NB4 (cell line): ENCODE data around the gene KLHL33.

ENCODE experiments used
- DNase-seq: peaks from one replicate; pipeline ENCODE4 v3.0.0; 2010; ENCODE audit warnings: low read depth
- H3K4me3 ChIP-seq: one replicate; pipeline ENCODE4 v1.5.1; 2011; ENCODE audit warnings: mild to moderate bottlenecking, low read depth, low read length, moderate library complexity
- CTCF ChIP-seq: IDR thresholded peaks from one replicate; pipeline ENCODE4 v1.5.1; 2012; ENCODE audit warnings: low read depth, low read length
- MAX ChIP-seq: IDR thresholded peaks from 2 replicates; pipeline ENCODE4 v1.6.1; 2011; ENCODE audit warnings: low read depth, low read length
- MYC ChIP-seq: IDR thresholded peaks from 2 replicates; pipeline ENCODE4 v1.6.1; 2011; ENCODE audit warnings: low read depth, low read length
- POLR2A ChIP-seq: IDR thresholded peaks from 2 replicates; pipeline ENCODE4 v1.6.1; 2011; ENCODE audit warnings: mild to moderate bottlenecking; ENCODE audit not compliant: insufficient read length; ENCODE audit errors: extremely low read depth

The KLHL33 gene

GRCh38 chr14:20419419-20419818 lies 16.5 kb downstream of the KLHL33 start:
- peak; percentile 16 for DNase-seq
- H3K4me3 ChIP-seq, result no peak overlapping the region
- no peak for TF ChIP-seq CTCF
- TF ChIP-seq MYC, result no peak
- TF ChIP-seq POLR2A, result no peak
- TF ChIP-seq MAX, result no peak

GRCh38 chr14:20418501-20418909 lies 17.5 kb downstream of the KLHL33 start:
- DNase-seq, result no peak
- no peak for TF ChIP-seq POLR2A
- TF ChIP-seq MYC, result no peak
- no peak for TF ChIP-seq MAX
- TF ChIP-seq CTCF, result no peak
- no peak overlapping the region for H3K4me3 ChIP-seq

GRCh38 chr14:20417250-20418186 lies 18.4 kb downstream of the KLHL33 start:
- TF ChIP-seq MAX (no peak), CTCF (no peak), POLR2A (no peak)
- DNase-seq, result no peak
- no peak overlapping the region for H3K4me3 ChIP-seq

- no peak for DNase-seq
- no peak overlapping the region for H3K4me3 ChIP-seq
- no peak for TF ChIP-seq POLR2A
- no peak for TF ChIP-seq CTCF
- no peak for TF ChIP-seq MYC
- TF ChIP-seq MAX, result no peak
These were observed 19.7 kb downstream of the KLHL33 start for GRCh38 chr14:20416223-20416622.

- DNase-seq, result peak; percentile 83
- TF ChIP-seq MAX (no peak), CTCF (peak; percentile 54), POLR2A (no peak)
- H3K4me3 ChIP-seq, result no peak overlapping the region
These were observed 20.2 kb downstream of the KLHL33 start for GRCh38 chr14:20415782-20416206.
